WTC11 (cell line): ENCODE measurements around the gene KCNH3. TPM values are rescaled to one million over a fixed set of nuclear protein-coding genes. Genes with fewer than 3 reads are reported as not detected.

Experiments used
- ATAC-seq: fragments of 200-7000 bp; cut with Tn5 transposase; 2 replicates; pipeline ENCODE4 v1.10.0; 2021; ENCODE audit warnings: mild to moderate bottlenecking, moderate library complexity
- CTCF ChIA-PET: fragments of 300-600 bp; sonication (Branson Sonifier 250); formaldehyde crosslinking; loops from one replicate; lab custom pipeline; 2021; ENCODE audit warnings: antibody characterized with exemption; lab: Charles Lee
- POLR2A ChIA-PET: fragments of 350-600 bp; sonication (Branson Sonifier 250); formaldehyde crosslinking; loops from one replicate; lab custom pipeline; 2021; ENCODE audit warnings: antibody characterized with exemption; lab: Charles Lee
- DNase-seq: peaks from one replicate; pipeline ENCODE4 v3.0.0; 2021; ENCODE audit warnings: low spot score
- H3K27ac Mint-ChIP-seq: 2 replicates; pipeline ENCODE4 v1.8.0; 2021; ENCODE audit warnings: mixed read lengths
- H3K27me3 Mint-ChIP-seq: 2 replicates; pipeline ENCODE4 v1.8.0; 2021; ENCODE audit warnings: low read depth, mild to moderate bottlenecking, moderate library complexity, mixed read lengths
- H3K36me3 Mint-ChIP-seq: 2 replicates; pipeline ENCODE4 v1.8.0; 2021; ENCODE audit warnings: mixed read lengths
- H3K4me1 Mint-ChIP-seq: 2 replicates; pipeline ENCODE4 v1.8.0; 2022; ENCODE audit warnings: mixed read lengths
- H3K4me3 Mint-ChIP-seq: 2 replicates; pipeline ENCODE4 v1.8.0; 2021; ENCODE audit warnings: mild to moderate bottlenecking, moderate library complexity, mixed read lengths
- H3K9me3 Mint-ChIP-seq: 2 replicates; pipeline ENCODE4 v1.8.0; 2021; ENCODE audit warnings: mixed read lengths
- ATF2 ChIP-seq: sonication (generic); formaldehyde crosslinking; IDR thresholded peaks from 2 replicates; pipeline ENCODE4 v1.8.1; 2022; ENCODE audit warnings: low read depth, missing genetic modification reagents, borderline replicate concordance
- CREB1 ChIP-seq: sonication (generic); formaldehyde crosslinking; IDR thresholded peaks from 2 replicates; pipeline ENCODE4 v1.8.0; 2023; ENCODE audit warnings: mild to moderate bottlenecking, missing genetic modification reagents
- EMX1 ChIP-seq: fragments of 250-450 bp; sonication (Bioruptor Pico); IDR thresholded peaks from 2 replicates; pipeline ENCODE4 v1.8.0; 2021; ENCODE audit warnings: mild to moderate bottlenecking
- ESRRA ChIP-seq: sonication (generic); formaldehyde crosslinking; IDR thresholded peaks from 2 replicates; pipeline ENCODE4 v1.8.1; 2022; ENCODE audit warnings: mild to moderate bottlenecking, missing genetic modification reagents, borderline replicate concordance
- FOXJ3 ChIP-seq: sonication (generic); formaldehyde crosslinking; IDR thresholded peaks from 2 replicates; pipeline ENCODE4 v1.9.0; 2021; ENCODE audit warnings: missing genetic modification reagents, mild to moderate bottlenecking, borderline replicate concordance
- FOXP1 ChIP-seq: sonication (generic); formaldehyde crosslinking; IDR thresholded peaks from 2 replicates; pipeline ENCODE4 v1.8.0; 2022; ENCODE audit warnings: missing genetic modification reagents, mild to moderate bottlenecking, moderate library complexity, borderline replicate concordance
- GRHL2 ChIP-seq: fragments of 250-450 bp; sonication (Bioruptor Pico); IDR thresholded peaks from 2 replicates; pipeline ENCODE4 v1.8.0; 2022; ENCODE audit warnings: mild to moderate bottlenecking, moderate library complexity; ENCODE audit not compliant: insufficient replicate concordance, severe bottlenecking
- JUN ChIP-seq: sonication (generic); formaldehyde crosslinking; IDR thresholded peaks from 2 replicates; pipeline ENCODE4 v1.8.0; 2023; ENCODE audit warnings: mild to moderate bottlenecking, missing genetic modification reagents
- KAT7 ChIP-seq: sonication (generic); formaldehyde crosslinking; IDR thresholded peaks from 2 replicates; pipeline ENCODE4 v1.8.1; 2023; ENCODE audit warnings: missing genetic modification reagents, mild to moderate bottlenecking, borderline replicate concordance
- MLX ChIP-seq: sonication (generic); formaldehyde crosslinking; IDR thresholded peaks from 2 replicates; pipeline ENCODE4 v1.8.1; 2023; ENCODE audit warnings: mild to moderate bottlenecking, missing genetic modification reagents, moderate library complexity
- OVOL2 ChIP-seq: fragments of 250-450 bp; sonication (Bioruptor Pico); IDR thresholded peaks from 2 replicates; pipeline ENCODE4 v1.9.0; 2021; ENCODE audit warnings: mild to moderate bottlenecking, borderline replicate concordance
- SMAD4 ChIP-seq: sonication (generic); formaldehyde crosslinking; IDR thresholded peaks from 2 replicates; pipeline ENCODE4 v1.8.0; 2022; ENCODE audit warnings: mild to moderate bottlenecking, missing genetic modification reagents
- TP53 ChIP-seq: sonication (generic); formaldehyde crosslinking; IDR thresholded peaks from 2 replicates; pipeline ENCODE4 v1.8.1; 2023; ENCODE audit warnings: mild to moderate bottlenecking, missing genetic modification reagents
- USF2 ChIP-seq: sonication (generic); formaldehyde crosslinking; IDR thresholded peaks from 2 replicates; pipeline ENCODE4 v1.8.1; 2023; ENCODE audit warnings: mild to moderate bottlenecking, missing genetic modification reagents, moderate library complexity
- ZNF138 ChIP-seq: sonication (generic); formaldehyde crosslinking; conservative IDR thresholded peaks from 2 replicates; pipeline ENCODE4 v1.8.1; 2022; ENCODE audit warnings: mild to moderate bottlenecking, moderate library complexity, missing genetic modification reagents
- ZNF219 ChIP-seq: sonication (generic); formaldehyde crosslinking; IDR thresholded peaks from 2 replicates; pipeline ENCODE4 v1.8.0; 2023; ENCODE audit warnings: missing genetic modification reagents, mild to moderate bottlenecking, borderline replicate concordance
- ZNF232 ChIP-seq: sonication (generic); formaldehyde crosslinking; IDR thresholded peaks from 2 replicates; pipeline ENCODE4 v1.8.0; 2022; ENCODE audit warnings: mild to moderate bottlenecking, missing genetic modification reagents
- ZNF671 ChIP-seq: fragments of 250-450 bp; sonication (Bioruptor Pico); IDR thresholded peaks from 2 replicates; pipeline ENCODE4 v1.8.0; 2021; ENCODE audit warnings: mild to moderate bottlenecking
- total RNA-seq: library from RNA; stranded (reverse); gene quantifications from 3 replicates; pipeline ENCODE4 v1.2.3, GENCODE V29; 2021
- TF ChIP-seq, protein P1 (sequence below): fragments of 250-450 bp; sonication (Bioruptor Pico); IDR thresholded peaks from 2 replicates; pipeline ENCODE4 v1.9.0; 2021; ENCODE audit warnings: mild to moderate bottlenecking
- TF ChIP-seq, protein P2 (sequence below): sonication (generic); formaldehyde crosslinking; IDR thresholded peaks from 2 replicates; pipeline ENCODE4 v1.8.1; 2022; ENCODE audit warnings: mild to moderate bottlenecking, missing genetic modification reagents, moderate library complexity, borderline replicate concordance
- TF ChIP-seq, protein P3 (sequence below): sonication (generic); formaldehyde crosslinking; IDR thresholded peaks from 2 replicates; pipeline ENCODE4 v1.8.0; 2022; ENCODE audit warnings: mild to moderate bottlenecking, missing genetic modification reagents
- TF ChIP-seq, protein P4 (sequence below): sonication (generic); formaldehyde crosslinking; IDR thresholded peaks from 2 replicates; pipeline ENCODE4 v1.8.1; 2022; ENCODE audit warnings: low read depth, mild to moderate bottlenecking, moderate library complexity, missing genetic modification reagents, borderline replicate concordance

KCNH3 gene
- total RNA-seq, 1 experiment from 2014 or later, result 0.44 TPM

- no peak for TF ChIP-seq CREB1 (CRISPR knock-in tag)
- TF ChIP-seq JUN, result no peak
- no peak for TF ChIP-seq ESRRA (CRISPR knock-in tag)
- TF ChIP-seq, all 79 proteins: peak for 0
These were observed 43.4 kb downstream of the KCNH3 start (continued) for GRCh38 chr12:49582201-49582600.

DNA sequence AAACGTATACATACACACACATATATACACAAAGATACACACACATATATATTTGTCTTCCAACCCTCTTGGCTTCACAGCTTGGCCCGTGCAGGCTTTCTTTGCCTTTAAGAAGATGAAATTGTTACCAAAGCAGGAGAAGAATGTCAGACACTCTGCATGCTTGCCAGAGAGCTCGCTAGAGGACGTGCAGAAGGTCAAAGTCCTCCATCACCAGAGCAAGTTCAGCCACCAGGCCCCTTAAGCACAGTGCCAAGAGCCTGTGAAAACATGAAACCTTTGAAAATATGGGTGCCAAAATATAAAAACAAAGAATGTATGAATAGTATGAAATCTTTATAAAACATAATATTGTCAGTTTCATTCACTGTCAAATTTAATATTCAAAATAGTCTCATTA lies 44.0 kb downstream of the KCNH3 start:
- CTCF ChIA-PET, result interaction anchor here (1.9 to 2.5 kb wide), 2 partner anchors 30 to 55 kb away, joined by 4 to 9 read pairs; no protein-coding TSS in a partner anchor
- H3K36me3 Mint-ChIP-seq, result no peaks in the 10 kb centered on the region; the same call in 1 of the 2 replicates
- no peak overlapping the region for H3K27ac Mint-ChIP-seq

DNA sequence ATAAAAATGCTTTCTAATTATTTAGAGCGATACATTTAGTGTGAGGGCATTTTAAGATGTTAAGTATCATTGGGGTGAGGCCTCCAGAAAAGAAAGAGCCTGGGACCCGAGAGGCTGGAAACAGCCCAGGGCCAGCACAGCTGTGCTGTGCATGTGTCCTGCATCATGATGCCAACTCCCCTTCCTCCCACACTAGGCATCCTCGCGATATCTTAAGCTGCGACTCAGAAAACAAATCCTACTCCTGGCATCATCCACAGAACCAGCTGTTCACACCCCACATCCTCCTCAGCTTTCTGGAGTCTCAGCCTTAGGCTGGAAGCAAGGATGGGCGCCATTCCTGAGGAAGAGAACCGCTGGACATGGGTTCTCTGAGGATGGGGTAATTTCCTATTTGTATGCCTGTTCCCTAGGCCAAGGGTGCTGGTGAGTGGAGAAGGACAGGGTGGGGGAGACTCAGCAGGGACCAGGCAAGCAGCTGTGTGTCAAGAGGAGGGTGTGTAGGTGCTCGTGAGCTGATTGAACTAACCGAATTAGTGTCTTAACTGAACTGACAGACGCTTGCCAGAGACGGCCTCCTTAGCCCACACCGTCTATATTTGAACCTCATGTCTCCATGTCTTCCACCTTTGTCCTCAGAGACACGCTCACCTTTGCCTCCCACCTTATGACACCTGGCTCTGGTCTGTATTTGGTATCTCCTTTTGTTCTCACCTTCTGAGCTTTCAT lies 44.7 kb downstream of the KCNH3 start:
- POLR2A ChIA-PET, result no interaction called here
- H3K36me3 Mint-ChIP-seq, result no peaks in the 10 kb centered on the region; the same call in 1 of the 2 replicates
- H3K27ac Mint-ChIP-seq, result no peak overlapping the region; the same call in 1 of the 2 replicates
- CTCF ChIA-PET, result interaction anchor here (1.9 to 3.5 kb wide), 3 partner anchors 30 to 54 kb away, joined by 4 to 11 read pairs (median 9); partner anchors contain the start of gene PRPF40B
- H3K27me3 Mint-ChIP-seq, result no peaks in the 10 kb centered on the region
- TF ChIP-seq ZNF232, result no peak
- TF ChIP-seq ZNF138 (CRISPR knock-in tag), result no peak
- TF ChIP-seq, protein P1, sequence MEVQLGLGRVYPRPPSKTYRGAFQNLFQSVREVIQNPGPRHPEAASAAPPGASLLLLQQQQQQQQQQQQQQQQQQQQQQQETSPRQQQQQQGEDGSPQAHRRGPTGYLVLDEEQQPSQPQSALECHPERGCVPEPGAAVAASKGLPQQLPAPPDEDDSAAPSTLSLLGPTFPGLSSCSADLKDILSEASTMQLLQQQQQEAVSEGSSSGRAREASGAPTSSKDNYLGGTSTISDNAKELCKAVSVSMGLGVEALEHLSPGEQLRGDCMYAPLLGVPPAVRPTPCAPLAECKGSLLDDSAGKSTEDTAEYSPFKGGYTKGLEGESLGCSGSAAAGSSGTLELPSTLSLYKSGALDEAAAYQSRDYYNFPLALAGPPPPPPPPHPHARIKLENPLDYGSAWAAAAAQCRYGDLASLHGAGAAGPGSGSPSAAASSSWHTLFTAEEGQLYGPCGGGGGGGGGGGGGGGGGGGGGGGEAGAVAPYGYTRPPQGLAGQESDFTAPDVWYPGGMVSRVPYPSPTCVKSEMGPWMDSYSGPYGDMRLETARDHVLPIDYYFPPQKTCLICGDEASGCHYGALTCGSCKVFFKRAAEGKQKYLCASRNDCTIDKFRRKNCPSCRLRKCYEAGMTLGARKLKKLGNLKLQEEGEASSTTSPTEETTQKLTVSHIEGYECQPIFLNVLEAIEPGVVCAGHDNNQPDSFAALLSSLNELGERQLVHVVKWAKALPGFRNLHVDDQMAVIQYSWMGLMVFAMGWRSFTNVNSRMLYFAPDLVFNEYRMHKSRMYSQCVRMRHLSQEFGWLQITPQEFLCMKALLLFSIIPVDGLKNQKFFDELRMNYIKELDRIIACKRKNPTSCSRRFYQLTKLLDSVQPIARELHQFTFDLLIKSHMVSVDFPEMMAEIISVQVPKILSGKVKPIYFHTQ, result no peak
- TF ChIP-seq, protein P2, sequence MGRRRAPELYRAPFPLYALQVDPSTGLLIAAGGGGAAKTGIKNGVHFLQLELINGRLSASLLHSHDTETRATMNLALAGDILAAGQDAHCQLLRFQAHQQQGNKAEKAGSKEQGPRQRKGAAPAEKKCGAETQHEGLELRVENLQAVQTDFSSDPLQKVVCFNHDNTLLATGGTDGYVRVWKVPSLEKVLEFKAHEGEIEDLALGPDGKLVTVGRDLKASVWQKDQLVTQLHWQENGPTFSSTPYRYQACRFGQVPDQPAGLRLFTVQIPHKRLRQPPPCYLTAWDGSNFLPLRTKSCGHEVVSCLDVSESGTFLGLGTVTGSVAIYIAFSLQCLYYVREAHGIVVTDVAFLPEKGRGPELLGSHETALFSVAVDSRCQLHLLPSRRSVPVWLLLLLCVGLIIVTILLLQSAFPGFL (CRISPR knock-in tag), result no peak
- TF ChIP-seq OVOL2 (CRISPR knock-in tag), result no peak
- no peak for TF ChIP-seq CREB1 (CRISPR knock-in tag)
- no peak for TF ChIP-seq FOXP1 (CRISPR knock-in tag)
- no peak for TF ChIP-seq EMX1
- TF ChIP-seq TP53, result no peak
- no peak for TF ChIP-seq ZNF671
- no peak for TF ChIP-seq MLX (CRISPR knock-in tag)
- TF ChIP-seq, protein P3, sequence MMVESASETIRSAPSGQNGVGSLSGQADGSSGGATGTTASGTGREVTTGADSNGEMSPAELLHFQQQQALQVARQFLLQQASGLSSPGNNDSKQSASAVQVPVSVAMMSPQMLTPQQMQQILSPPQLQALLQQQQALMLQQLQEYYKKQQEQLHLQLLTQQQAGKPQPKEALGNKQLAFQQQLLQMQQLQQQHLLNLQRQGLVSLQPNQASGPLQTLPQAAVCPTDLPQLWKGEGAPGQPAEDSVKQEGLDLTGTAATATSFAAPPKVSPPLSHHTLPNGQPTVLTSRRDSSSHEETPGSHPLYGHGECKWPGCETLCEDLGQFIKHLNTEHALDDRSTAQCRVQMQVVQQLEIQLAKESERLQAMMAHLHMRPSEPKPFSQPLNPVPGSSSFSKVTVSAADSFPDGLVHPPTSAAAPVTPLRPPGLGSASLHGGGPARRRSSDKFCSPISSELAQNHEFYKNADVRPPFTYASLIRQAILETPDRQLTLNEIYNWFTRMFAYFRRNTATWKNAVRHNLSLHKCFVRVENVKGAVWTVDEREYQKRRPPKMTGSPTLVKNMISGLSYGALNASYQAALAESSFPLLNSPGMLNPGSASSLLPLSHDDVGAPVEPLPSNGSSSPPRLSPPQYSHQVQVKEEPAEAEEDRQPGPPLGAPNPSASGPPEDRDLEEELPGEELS (CRISPR knock-in tag), result no peak
- TF ChIP-seq ATF2, result no peak
- TF ChIP-seq, protein P4, sequence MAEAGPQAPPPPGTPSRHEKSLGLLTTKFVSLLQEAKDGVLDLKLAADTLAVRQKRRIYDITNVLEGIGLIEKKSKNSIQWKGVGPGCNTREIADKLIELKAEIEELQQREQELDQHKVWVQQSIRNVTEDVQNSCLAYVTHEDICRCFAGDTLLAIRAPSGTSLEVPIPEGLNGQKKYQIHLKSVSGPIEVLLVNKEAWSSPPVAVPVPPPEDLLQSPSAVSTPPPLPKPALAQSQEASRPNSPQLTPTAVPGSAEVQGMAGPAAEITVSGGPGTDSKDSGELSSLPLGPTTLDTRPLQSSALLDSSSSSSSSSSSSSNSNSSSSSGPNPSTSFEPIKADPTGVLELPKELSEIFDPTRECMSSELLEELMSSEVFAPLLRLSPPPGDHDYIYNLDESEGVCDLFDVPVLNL (CRISPR knock-in tag), result no peak
- no peak for TF ChIP-seq GRHL2 (CRISPR knock-in tag)
- TF ChIP-seq KAT7 (CRISPR knock-in tag), result no peak
- TF ChIP-seq FOXJ3 (CRISPR knock-in tag), result no peak
- no peak for TF ChIP-seq ZNF219 (CRISPR knock-in tag)
- TF ChIP-seq USF2 (CRISPR knock-in tag), result no peak
- peaks cover 8% of the 10 kb centered on the region for H3K4me1 Mint-ChIP-seq
- DNase-seq (no peak), ATAC-seq (no peak)
- no peak overlapping the region for H3K4me3 Mint-ChIP-seq
- no peaks in the 10 kb centered on the region for H3K9me3 Mint-ChIP-seq

More for the DNA sequence above, 44.0 kb downstream of the KCNH3 start:
- ATAC-seq (no peak), DNase-seq (no peak)
- H3K4me1 Mint-ChIP-seq, result peaks cover 8% of the 10 kb centered on the region
- H3K4me3 Mint-ChIP-seq, result no peak overlapping the region
- TF ChIP-seq SMAD4 (CRISPR knock-in tag), result no peak
- POLR2A ChIA-PET, result no interaction called here
- H3K27me3 Mint-ChIP-seq, result no peaks in the 10 kb centered on the region
- no peaks in the 10 kb centered on the region for H3K9me3 Mint-ChIP-seq
